ENCODE measurements around the gene NTRK2.

NTRK2 gene

GRCh38 chr9:84974855-84975254 is 305.3 kb downstream of the NTRK2 start:
- DNase-seq (ENCODE audit: low read depth in 2 of 2): no peak

DNA sequence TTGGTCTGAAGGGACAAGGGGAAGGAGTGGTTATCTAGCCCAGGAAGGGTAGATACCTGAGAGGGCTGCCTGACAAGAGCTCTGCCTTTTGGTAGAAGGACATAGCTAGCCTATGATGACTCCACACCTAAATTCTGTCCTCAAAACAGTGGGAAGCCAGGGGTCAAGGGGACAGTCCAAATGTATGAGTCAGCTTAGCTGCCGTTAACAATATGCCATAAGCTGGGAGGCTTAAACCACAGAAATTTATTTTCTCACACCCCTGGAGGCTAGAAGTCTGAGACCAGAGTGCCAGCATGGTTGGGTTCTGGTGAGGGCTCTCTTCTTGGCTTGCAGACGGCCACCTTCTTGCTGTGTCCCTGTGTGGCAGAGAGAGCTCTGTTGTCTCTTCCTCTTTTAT is 306.4 kb downstream of the NTRK2 start:
- no peak for DNase-seq (ENCODE audit: low read depth in 2 of 2)

DNA sequence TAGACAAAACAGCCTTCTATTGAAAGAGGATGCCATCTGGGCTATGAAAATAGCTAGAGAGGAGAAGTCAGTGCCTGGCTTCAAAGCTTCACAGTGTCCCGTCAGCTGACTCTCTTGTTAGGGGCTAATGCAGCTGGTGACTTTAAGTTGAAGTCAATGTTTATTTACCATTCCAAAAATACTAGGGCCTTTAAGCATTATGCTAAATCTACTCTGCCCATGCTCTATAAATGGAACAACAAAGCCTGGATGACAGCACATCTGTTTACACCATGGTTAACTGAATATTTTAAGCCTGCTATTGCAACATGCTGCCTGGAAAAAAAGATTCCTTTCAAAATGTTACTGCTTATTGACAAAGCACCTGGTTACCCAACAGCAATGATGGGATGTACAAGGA is 309.1 kb downstream of the NTRK2 start:
- DNase-seq (ENCODE audit: low read depth in 2 of 2): no peak

DNA sequence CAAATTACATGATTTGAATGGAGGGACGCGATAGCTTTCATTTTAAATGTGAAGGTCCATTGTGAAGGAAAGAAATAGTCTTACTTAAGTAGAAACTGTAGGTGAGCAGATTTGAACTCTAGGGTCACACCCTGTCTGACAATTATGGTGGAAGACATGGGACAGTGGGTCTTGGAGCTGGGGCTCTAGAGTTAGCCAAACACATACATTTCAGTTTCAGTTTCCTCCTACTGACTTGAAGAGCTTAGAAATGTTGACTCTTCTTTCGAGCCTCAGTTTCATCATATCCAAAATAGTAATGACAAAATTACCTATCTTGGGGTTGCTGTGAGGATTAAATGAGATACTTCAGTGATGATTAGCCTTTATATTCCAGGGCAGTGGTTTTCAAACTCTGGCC is 314.2 kb downstream of the NTRK2 start:
- no peak for DNase-seq (ENCODE audit: low read depth in 2 of 2)

GRCh38 chr9:84988621-84989020 is 319.1 kb downstream of the NTRK2 start:
- DNase-seq (ENCODE audit: low read depth in 2 of 2): no peak

DNA sequence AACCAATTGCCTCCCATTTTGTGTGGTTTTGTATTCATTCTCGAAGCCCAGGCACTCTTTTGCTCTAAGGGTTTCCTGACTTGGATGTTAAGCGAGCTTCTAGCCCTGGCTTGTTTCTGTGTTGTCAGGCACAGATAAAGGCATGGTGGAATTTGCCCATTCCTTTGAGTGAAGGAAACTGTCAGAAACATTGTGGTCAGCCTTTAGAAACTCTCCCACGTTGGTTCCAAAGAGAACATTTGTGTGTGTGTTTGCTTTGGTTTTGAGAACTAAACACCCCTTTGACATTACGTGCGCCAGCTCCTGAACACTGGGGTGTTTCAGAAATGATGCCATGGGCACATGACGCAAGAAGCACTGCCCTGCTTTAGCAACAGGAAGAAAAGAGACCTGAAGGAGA is 320.9 kb downstream of the NTRK2 start:
- no peak for DNase-seq (ENCODE audit: low read depth in 2 of 2)

DNA sequence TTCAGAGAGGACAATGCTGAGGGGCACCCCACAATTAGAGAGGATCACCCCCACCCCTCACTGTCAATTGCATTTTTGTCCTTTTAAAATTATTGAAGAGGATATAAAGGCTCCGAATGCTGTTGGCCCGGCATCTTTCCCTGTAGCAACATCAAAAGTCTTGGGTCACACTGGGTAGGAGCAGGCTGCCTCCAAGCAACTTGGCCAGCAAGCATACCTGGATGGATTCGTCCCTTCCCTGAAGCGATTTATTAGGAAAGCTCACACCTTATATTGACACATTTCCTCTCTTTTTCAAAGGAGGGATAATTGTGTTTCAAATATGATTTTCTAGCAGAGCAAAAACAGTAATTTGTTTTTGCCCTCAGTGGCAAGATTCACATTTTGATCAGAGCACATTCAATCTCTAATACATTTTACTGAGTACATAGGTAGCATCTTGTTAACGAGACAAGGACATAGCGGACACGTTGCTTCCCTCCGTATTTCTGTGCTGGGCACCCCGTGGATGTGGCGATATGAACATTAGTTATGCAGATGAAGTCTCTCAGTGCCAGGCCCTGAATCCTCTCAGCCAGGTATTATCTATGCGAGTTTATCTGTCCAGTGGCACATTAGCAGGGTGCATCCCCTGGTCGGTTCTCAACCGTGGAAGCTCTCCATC is 321.5 kb downstream of the NTRK2 start:
- DNase-seq (ENCODE audit: low read depth in 2 of 2): no peak

GRCh38 chr9:84991514-84991870 is 322.0 kb downstream of the NTRK2 start:
- DNase-seq (ENCODE audit: low read depth in 2 of 2): no peak

DNA sequence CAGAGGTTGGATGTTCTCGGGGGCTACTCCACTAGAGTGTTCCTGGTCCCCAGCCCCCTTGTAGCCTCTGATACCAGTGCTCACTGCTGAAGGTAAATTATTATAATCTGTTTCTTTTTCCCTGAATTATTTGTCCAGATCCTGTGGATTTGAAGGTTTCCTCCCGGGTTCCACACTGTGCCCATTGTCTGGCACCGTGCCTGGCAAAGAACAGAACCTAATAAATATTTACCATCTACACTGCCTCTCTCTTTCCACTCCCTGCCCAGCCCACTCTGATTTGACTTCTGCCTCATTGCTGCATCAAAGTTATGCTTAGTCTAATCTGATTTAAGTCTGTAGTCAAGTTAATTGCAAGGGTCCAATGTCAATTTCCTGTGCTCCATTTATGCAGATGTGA is 322.9 kb downstream of the NTRK2 start:
- no peak for DNase-seq (ENCODE audit: low read depth in 2 of 2)

GRCh38 chr9:84993105-84993504 is 323.6 kb downstream of the NTRK2 start:
- DNase-seq (ENCODE audit: low read depth in 2 of 2): no peak

DNA sequence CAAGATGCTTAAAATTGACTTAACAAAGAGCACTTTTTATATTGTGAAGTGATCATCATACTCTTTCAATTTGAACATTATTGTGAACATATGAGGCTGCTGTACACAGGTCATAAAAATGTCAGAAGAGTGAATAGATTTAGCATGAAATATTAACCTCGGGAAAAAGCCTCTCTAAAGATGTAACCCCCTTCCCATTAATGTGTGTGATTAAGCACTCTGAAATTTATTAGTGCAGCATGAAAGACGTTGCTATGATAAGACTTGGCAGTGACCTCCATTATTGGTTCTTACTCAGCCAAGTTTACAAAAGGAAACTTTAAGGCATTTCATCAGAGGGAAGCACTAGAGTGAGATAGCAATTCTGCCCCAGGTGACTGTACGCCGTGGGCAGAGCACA is 326.5 kb downstream of the NTRK2 start:
- no peak for DNase-seq (ENCODE audit: low read depth in 2 of 2)

GRCh38 chr9:84996716-84997115 is 327.2 kb downstream of the NTRK2 start:
- no peak for DNase-seq (ENCODE audit: low read depth in 2 of 2)

- DNase-seq (ENCODE audit: low read depth in 2 of 2): no peak
Measured at GRCh38 chr9:84997472-84997871, 327.9 kb downstream of the NTRK2 start.

DNA sequence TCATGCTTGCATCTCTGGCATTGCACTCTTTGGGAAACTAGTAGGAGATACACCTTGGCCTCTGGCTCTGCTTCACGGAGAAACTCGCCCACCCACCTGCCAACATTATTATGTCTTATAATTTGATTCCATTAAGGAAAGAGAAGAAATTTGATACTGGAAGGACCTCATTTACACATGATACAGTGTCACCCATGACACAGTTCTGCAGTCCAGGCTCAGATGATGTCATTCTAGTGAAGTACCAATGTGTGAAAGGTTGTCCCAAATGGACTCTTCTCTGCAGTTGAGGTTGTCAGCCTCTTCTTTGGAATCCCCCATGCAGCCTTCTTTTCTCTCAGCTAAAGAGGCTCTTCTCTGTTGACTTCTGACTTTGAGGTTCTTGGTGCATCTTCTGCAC is 329.1 kb downstream of the NTRK2 start:
- DNase-seq (ENCODE audit: low read depth in 2 of 2): no peak

GRCh38 chr9:84999788-85000187 is 330.3 kb downstream of the NTRK2 start:
- no peak for DNase-seq (ENCODE audit: low read depth in 2 of 2)

GRCh38 chr9:85001925-85002324 is 332.4 kb downstream of the NTRK2 start:
- DNase-seq (ENCODE audit: low read depth in 2 of 2): no peak

- DNase-seq (ENCODE audit: low read depth in 2 of 2): no peak
Measured at GRCh38 chr9:85004818-85005413, 335.4 kb downstream of the NTRK2 start.

DNA sequence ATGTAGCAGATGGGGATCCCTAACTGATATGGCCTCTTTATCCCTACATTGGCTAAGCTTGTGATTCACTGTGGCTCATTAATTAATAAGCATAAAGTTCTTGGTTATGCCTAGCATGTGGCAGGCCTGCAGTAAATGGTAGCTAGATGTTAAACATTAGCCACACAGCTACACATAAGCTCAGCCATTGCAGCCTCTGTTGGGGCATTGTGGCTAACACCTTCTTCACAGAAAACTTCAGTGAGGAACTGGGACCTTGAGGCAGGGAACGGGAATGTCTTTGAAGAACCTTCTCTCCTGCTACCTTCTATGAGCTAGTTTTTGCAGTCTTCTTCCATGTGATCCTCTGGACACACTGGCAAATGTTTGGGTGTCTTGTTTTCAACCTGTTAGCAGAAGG is 338.2 kb downstream of the NTRK2 start:
- DNase-seq (ENCODE audit: low read depth in 2 of 2): no peak

GRCh38 chr9:85008215-85008614 is 338.7 kb downstream of the NTRK2 start:
- no peak for DNase-seq (ENCODE audit: low read depth in 2 of 2)

DNA sequence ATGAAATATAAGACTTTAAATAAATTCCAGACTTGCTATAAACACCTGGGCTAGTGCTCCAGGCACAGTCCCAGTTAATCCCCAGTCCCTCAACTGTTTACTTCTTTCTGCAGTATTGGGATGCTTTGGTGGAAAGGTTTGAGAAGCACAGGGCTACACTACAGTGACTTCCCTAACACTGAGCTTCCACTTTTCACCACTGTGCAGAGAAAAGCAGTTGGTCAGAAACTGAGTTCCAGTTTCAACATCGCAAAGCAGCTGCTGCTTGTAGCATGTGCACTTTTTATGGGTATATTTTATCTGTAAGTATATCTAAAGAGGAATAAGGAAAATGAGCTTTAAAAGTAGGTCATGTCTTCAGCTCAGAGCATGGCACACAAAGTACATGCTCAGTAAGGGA is 339.7 kb downstream of the NTRK2 start:
- DNase-seq (ENCODE audit: low read depth in 2 of 2): no peak

DNA sequence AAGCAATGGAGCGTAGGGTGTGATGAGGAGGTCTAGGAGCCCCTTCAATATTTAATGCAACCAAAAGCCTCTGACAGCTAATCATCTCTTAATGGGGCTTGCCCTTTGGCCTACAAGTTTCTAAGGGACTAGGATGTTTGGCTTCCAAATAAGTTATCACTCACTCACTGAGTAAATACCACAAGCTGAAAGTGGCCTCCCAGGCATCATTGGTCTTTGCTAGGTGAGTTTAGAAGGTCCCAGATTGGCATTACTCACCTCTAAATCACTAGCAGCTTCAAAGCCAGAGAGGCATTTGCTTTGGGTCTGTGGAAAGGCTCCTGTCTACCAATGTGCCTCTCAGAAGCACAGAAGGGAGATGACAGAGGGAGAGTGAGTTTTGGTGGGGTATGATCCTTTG is 344.2 kb downstream of the NTRK2 start:
- no peak for DNase-seq (ENCODE audit: low read depth in 2 of 2)

DNA sequence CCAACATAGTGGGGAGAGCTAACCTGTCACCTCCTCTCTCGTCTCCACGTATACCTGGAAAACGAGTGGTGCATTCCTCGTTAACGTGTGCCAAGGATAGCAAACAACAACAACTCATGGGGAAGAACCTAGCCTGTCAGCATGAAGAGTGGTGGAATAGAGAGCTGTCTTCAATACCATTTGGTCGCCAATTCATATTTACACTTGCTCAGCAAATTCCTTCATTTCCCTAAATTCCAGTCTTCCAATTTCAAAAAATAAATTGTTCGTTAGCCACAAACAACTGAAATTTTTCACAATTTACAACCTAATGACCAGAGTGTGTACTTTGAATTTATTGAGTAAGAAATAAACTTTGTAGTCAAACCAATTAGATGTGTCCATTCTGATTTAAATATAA is 344.8 kb downstream of the NTRK2 start:
- DNase-seq (ENCODE audit: low read depth in 2 of 2): no peak

GRCh38 chr9:85016384-85017006 is 347.0 kb downstream of the NTRK2 start:
- no peak for DNase-seq (ENCODE audit: low read depth in 2 of 2)

DNA sequence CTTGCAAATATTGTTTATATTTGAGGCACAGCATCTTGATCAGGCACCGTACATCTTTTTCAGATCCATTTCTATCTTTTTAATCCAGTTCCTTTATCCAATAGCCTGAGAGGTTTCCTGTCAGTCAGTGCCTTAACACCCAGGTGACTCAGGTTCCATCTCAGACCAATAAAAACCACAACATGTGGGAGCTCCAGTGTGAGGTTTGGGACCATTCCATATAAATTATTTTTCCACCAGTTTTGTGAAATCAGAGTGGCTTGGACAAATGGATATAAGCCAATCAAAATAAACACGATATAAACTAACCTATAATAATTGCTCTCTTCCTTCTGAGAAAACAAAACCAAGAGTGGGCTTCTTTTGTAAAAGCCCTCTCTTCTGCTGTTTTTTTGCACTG is 351.3 kb downstream of the NTRK2 start:
- DNase-seq (ENCODE audit: low read depth in 2 of 2): no peak
